Mammary epithelial cell (primary cell): ENCODE results near the gene SLC31A1.

Experiments
- CTCF ChIP-seq, 2 donors: IDR thresholded peaks in 1 of 2; conservative IDR thresholded peaks in 1 of 2; 2 replicates each; pipeline ENCODE4 v1.5.1; 2011 to 2012; ENCODE audit warnings: inconsistent platforms in 2 of 2, low read length in 2 of 2, mild to moderate bottlenecking in 2 of 2, control low read depth in 1 of 2, low read depth in 1 of 2; ENCODE audit not compliant: insufficient read depth in 1 of 2; ENCODE audit errors: extremely low read depth in 1 of 2
- EZH2 ChIP-seq: IDR thresholded peaks from 2 replicates; pipeline ENCODE4 v1.6.1; 2012; ENCODE audit warnings: low read length, inconsistent platforms, borderline replicate concordance

- TF ChIP-seq CTCF (conservative IDR thresholded peaks at IDR 0.05 in 1 of 2, IDR thresholded peaks at IDR 0.05 in 1 of 2; ENCODE audit: extremely low read depth in 1 of 2, insufficient read depth in 1 of 2, low read depth in 1 of 2, low read length in 2 of 2) (no peak), EZH2 (no peak)
Measured at GRCh38 chr9:113311961-113312360, 90.6 kb downstream of the SLC31A1 start.
